HepG2 (cell line): ENCODE results near the gene ESR2. TPM values are rescaled to one million over a fixed set of nuclear protein-coding genes. Genes with fewer than 3 reads are reported as not detected.

ENCODE experiments used
- ATAC-seq: fragments of 200-7000 bp; cut with Tn5 transposase; 3 replicates; pipeline ENCODE4 v1.9.1; 2020; ENCODE audit warnings: mild to moderate bottlenecking, moderate library complexity
- BruUV-seq: library from RNA; stranded (reverse); fragments of 400-500 nt; replicated peaks from 2 replicates; lab custom pipeline; 2021; lab: Mats Ljungman, UMichigan
- CTCF ChIA-PET: fragments of 300-600 bp; formaldehyde crosslinking; extraction: SDS; loops from one replicate; lab custom pipeline; 2021; ENCODE audit warnings: low total read pairs, inconsistent platforms, low intra/inter-chr PET ratio; lab: Yijun Ruan, JAX
- POLR2A ChIA-PET: fragments of 350-600 bp; sonication (Branson Sonifier 250); formaldehyde crosslinking; loops from one replicate; lab custom pipeline; 2020; ENCODE audit warnings: antibody characterized with exemption, inconsistent platforms; lab: Yijun Ruan, JAX
- DNase-seq: peaks from one replicate; pipeline ENCODE4 v3.0.0-alpha.2; 2015; ENCODE audit warnings: low spot score
- FAIRE-seq: peaks from 3 replicates; lab custom pipeline; 2011; peaks lifted over from hg19 to GRCh38; lab: Jason Lieb, UNC
- H2AFZ ChIP-seq: one replicate; pipeline ENCODE4 v1.6.1; 2011; ENCODE audit warnings: low read length, inconsistent platforms
- H3K27ac ChIP-seq: fragments of 300-600 bp; 3 replicates; pipeline ENCODE4 v1.8.0; 2011; ENCODE audit warnings: mixed run types, mild to moderate bottlenecking, mixed read lengths, low read length, inconsistent platforms; ENCODE audit not compliant: insufficient read depth; ENCODE audit errors: extremely low read length
- H3K27me3 ChIP-seq, 2 experiments: fragments of 200-600 bp in 1 of 2; 2 replicates in 1 of 2; 3 replicates in 1 of 2; pipeline versions ENCODE4 v1.6.0 to v1.8.0; 2011; ENCODE audit warnings: low read length in 2 of 2, mild to moderate bottlenecking in 2 of 2, moderate library complexity in 2 of 2, inconsistent platforms in 1 of 2; ENCODE audit not compliant: insufficient read depth in 2 of 2, control insufficient read depth in 1 of 2
- H3K36me3 ChIP-seq, 2 experiments: fragments of 200-600 bp in 1 of 2; replicated peaks in 1 of 2; 2 replicates in 1 of 2; 3 replicates in 1 of 2; pipeline versions ENCODE4 v1.5.1 to v1.8.0; 2011; ENCODE audit warnings: low read length in 2 of 2, inconsistent platforms in 1 of 2; ENCODE audit not compliant: insufficient read depth in 2 of 2, control insufficient read depth in 1 of 2
- H3K4me1 ChIP-seq: 2 replicates; pipeline ENCODE4 v1.5.1; 2012; ENCODE audit warnings: low read length, inconsistent platforms; ENCODE audit not compliant: insufficient read depth
- H3K4me2 ChIP-seq: 2 replicates; pipeline ENCODE4 v1.6.0; 2011; ENCODE audit warnings: low read depth, low read length, inconsistent platforms
- H3K4me3 ChIP-seq, 3 experiments: fragments of 200-600 bp in 1 of 3; sonication (generic), shearing (Covaris generic) in 1 of 3; replicated peaks in 1 of 3; 2 replicates each; pipeline ENCODE4 v1.5.1; 2011 to 2016; ENCODE audit warnings: low read length in 3 of 3, inconsistent platforms in 2 of 3, low read depth in 2 of 3, mild to moderate bottlenecking in 2 of 3, control low read depth in 1 of 3, mixed read lengths in 1 of 3; ENCODE audit not compliant: insufficient read depth in 1 of 3
- H3K79me2 ChIP-seq: one replicate; pipeline ENCODE4 v1.6.1; 2011; ENCODE audit warnings: low read length, inconsistent platforms; ENCODE audit not compliant: insufficient read depth
- H3K9ac ChIP-seq: 2 replicates; pipeline ENCODE4 v1.6.0; 2011; ENCODE audit warnings: mild to moderate bottlenecking, low read depth, low read length, inconsistent platforms; ENCODE audit not compliant: insufficient read depth
- H3K9me3 ChIP-seq: 2 replicates; pipeline ENCODE4 v1.5.1; 2012; ENCODE audit warnings: mild to moderate bottlenecking, low read length
- H4K20me1 ChIP-seq: 2 replicates; pipeline ENCODE4 v1.6.0; 2011; ENCODE audit warnings: inconsistent platforms, mild to moderate bottlenecking, low read length, moderate library complexity; ENCODE audit not compliant: insufficient read depth
- AFF4 ChIP-seq: sonication (generic); formaldehyde crosslinking; IDR thresholded peaks from 2 replicates; pipeline ENCODE4 v1.4.0; 2020; ENCODE audit warnings: missing genetic modification reagents
- FOXO1 ChIP-seq: sonication (generic); formaldehyde crosslinking; IDR thresholded peaks from 2 replicates; pipeline ENCODE4 v1.4.0; 2020; ENCODE audit warnings: missing genetic modification reagents
- KAT8 ChIP-seq: IDR thresholded peaks from 2 replicates; pipeline ENCODE4 v1.6.1; 2016; ENCODE audit warnings: missing genetic modification reagents, missing compliant biosample characterization
- MIER2 ChIP-seq: IDR thresholded peaks from 2 replicates; pipeline ENCODE4 v1.6.1; 2016; ENCODE audit warnings: missing biosample characterization, missing genetic modification reagents
- PHF20 ChIP-seq: sonication (generic); formaldehyde crosslinking; IDR thresholded peaks from 2 replicates; pipeline ENCODE4 v1.5.0; 2020; ENCODE audit warnings: mild to moderate bottlenecking, missing genetic modification reagents
- RNF219 ChIP-seq: sonication (generic); formaldehyde crosslinking; IDR thresholded peaks from 2 replicates; pipeline ENCODE4 v1.5.0; 2020; ENCODE audit warnings: mild to moderate bottlenecking, missing genetic modification reagents
- SIX1 ChIP-seq: sonication (generic); formaldehyde crosslinking; IDR thresholded peaks from 2 replicates; pipeline ENCODE4 v1.4.0; 2020; ENCODE audit warnings: missing genetic modification reagents, borderline replicate concordance
- SOX13 ChIP-seq, 3 experiments: fragments of 450-650 bp in 1 of 3; sonication (generic) in 1 of 3; formaldehyde crosslinking in 1 of 3; IDR thresholded peaks in 2 of 3; conservative IDR thresholded peaks in 1 of 3; 2 replicates each; pipeline versions ENCODE4 v1.5.0 to v1.6.1; 2016 to 2020; ENCODE audit warnings: antibody characterized with exemption in 1 of 3, mild to moderate bottlenecking in 1 of 3, missing compliant biosample characterization in 1 of 3, missing genetic modification reagents in 1 of 3, moderate library complexity in 1 of 3
- TFDP1 ChIP-seq: IDR thresholded peaks from 2 replicates; pipeline ENCODE4 v1.6.1; 2016; ENCODE audit warnings: missing compliant biosample characterization, missing genetic modification reagents, borderline replicate concordance
- ZFYVE20 ChIP-seq: sonication (generic); formaldehyde crosslinking; IDR thresholded peaks from 2 replicates; pipeline ENCODE4 v1.8.0; 2023; ENCODE audit warnings: low read depth, mild to moderate bottlenecking, moderate library complexity, missing genetic modification reagents, borderline replicate concordance
- ZGPAT ChIP-seq: IDR thresholded peaks from 2 replicates; pipeline ENCODE4 v1.6.1; 2016; ENCODE audit warnings: mild to moderate bottlenecking
- ZNF24 ChIP-seq: fragments of 450-650 bp; IDR thresholded peaks from 2 replicates; pipeline ENCODE4 v1.6.1; 2017; ENCODE audit warnings: antibody characterized with exemption, mild to moderate bottlenecking
- ZNF331 ChIP-seq: sonication (generic); formaldehyde crosslinking; IDR thresholded peaks from 2 replicates; pipeline ENCODE4 v1.4.0; 2020; ENCODE audit warnings: missing genetic modification reagents
- ZNF576 ChIP-seq: sonication (generic); formaldehyde crosslinking; IDR thresholded peaks from 2 replicates; pipeline ENCODE4 v1.4.0; 2020; ENCODE audit warnings: mild to moderate bottlenecking, missing genetic modification reagents
- ZNF713 ChIP-seq: sonication (generic); formaldehyde crosslinking; IDR thresholded peaks from 2 replicates; pipeline ENCODE4 v1.4.0; 2020; ENCODE audit warnings: mild to moderate bottlenecking, missing genetic modification reagents
- ZNF850 ChIP-seq: sonication (generic); formaldehyde crosslinking; conservative IDR thresholded peaks from 2 replicates; pipeline ENCODE4 v1.9.0; 2021; ENCODE audit warnings: mild to moderate bottlenecking, missing genetic modification reagents
- ZSCAN22 ChIP-seq: sonication (generic); formaldehyde crosslinking; IDR thresholded peaks from 2 replicates; pipeline ENCODE4 v1.4.0; 2020; ENCODE audit warnings: mild to moderate bottlenecking, missing genetic modification reagents
- WGBS: methylation state at CpG from one replicate; pipeline ENCODE4 v1.1.6; 2017; ENCODE audit warnings: low lambda C conversion rate; 5-methylcytosine and 5-hydroxymethylcytosine counted together
- in situ Hi-C: cut with HindIII; loops from 2 replicates; pipeline ENCODE4 v1.10.0; 2017; ENCODE audit warnings: low pct_unique_long_range_greater_than_20kb; ENCODE audit not compliant: extremely low pct_ligation_motif_present
- intact Hi-C: fragments of 100-400 bp; cut with micrococcal nuclease; formaldehyde crosslinking; loops from one replicate; pipeline ENCODE4 v1.10.0; 2022; ENCODE audit not compliant: unreplicated experiment
- polyA plus RNA-seq, 8 experiments: library from polyadenylated mRNA; depleted of rRNA in 3 of 8; stranded (reverse) in 7 of 8; unstranded in 1 of 8; fragments of >200 nt; fragmentation: Illumina TruSeq in 4 of 8; extraction: Trizol in 4 of 8; gene quantifications; 2 replicates each; pipeline versions ENCODE4 v1.2.1 to v1.2.3, GENCODE V29; 2011 to 2016; ENCODE audit warnings: low read depth in 4 of 8, missing spikeins in 1 of 8, mixed read lengths in 1 of 8; ENCODE audit not compliant: insufficient read depth in 1 of 8
- total RNA-seq, 5 experiments: library from RNA; depleted of rRNA; stranded (reverse); fragments of >200 nt; fragmentation: Illumina TruSeq; extraction: Trizol; gene quantifications; 2 replicates each; pipeline ENCODE4 v1.2.3, GENCODE V29; 2016; ENCODE audit warnings: low read depth in 1 of 5

ESR2 gene
- total and polyA plus RNA-seq, 2 of the 13 experiments (the other 11 are each of a cell fraction or from before 2014, with no cell fraction given), result 0.01 to 0.04 TPM

- no peak for DNase-seq
- Histone ChIP-seq H3K4me2 (no peak overlapping the region), H3K27ac (no peak overlapping the region), H3K9ac (no peak overlapping the region), H2AFZ (no peak overlapping the region), H3K9me3 (no peaks in the 10 kb centered on the region), H3K79me2 (no peaks in the 10 kb centered on the region), H3K36me3 (peaks cover 1 to 3% of the 10 kb centered on the region in 2 experiments; a peak in 1 of 5 replicates), H3K4me1 (no peaks in the 10 kb centered on the region), H3K4me3 (no peak overlapping the region), H4K20me1 (no peaks in the 10 kb centered on the region), H3K27me3 (no peaks in the 10 kb centered on the region)
- in situ Hi-C loops (no loop called here), intact Hi-C loops (no loop called here)
- no peak for FAIRE-seq
- ChIA-PET POLR2A (no interaction called here), CTCF (no interaction called here)
- BruUV-seq, result no TSS peak
- no peak for ATAC-seq
- 83% methylated on average over 8 of the region's 8 CpGs for WGBS
- TF ChIP-seq TFDP1 (CRISPR knock-in tag), result no peak
- TF ChIP-seq ZNF713 (CRISPR knock-in tag), result no peak
- TF ChIP-seq KAT8 (CRISPR knock-in tag), result no peak
- TF ChIP-seq AFF4, result no peak
- TF ChIP-seq MIER2 (CRISPR knock-in tag), result no peak
- no peak for TF ChIP-seq ZSCAN22 (CRISPR knock-in tag)
- no peak for TF ChIP-seq ZFYVE20 (CRISPR knock-in tag)
- TF ChIP-seq ZGPAT (CRISPR knock-in tag), result no peak
- TF ChIP-seq ZNF24, result no peak
- TF ChIP-seq ZNF576 (CRISPR knock-in tag), result no peak
- no peak for TF ChIP-seq ZNF850
- no peak for TF ChIP-seq RNF219 (CRISPR knock-in tag)
- no peak for TF ChIP-seq SIX1 (CRISPR knock-in tag)
- TF ChIP-seq FOXO1 (CRISPR knock-in tag), result no peak
- no peak for TF ChIP-seq SOX13 (IDR thresholded peaks at IDR 0.05)
- no peak for TF ChIP-seq SOX13 (CRISPR knock-in tag; conservative IDR thresholded peaks at IDR 0.05 in 1 of 2, IDR thresholded peaks at IDR 0.05 in 1 of 2)
- TF ChIP-seq ZNF331 (CRISPR knock-in tag), result no peak
- TF ChIP-seq PHF20 (CRISPR knock-in tag), result no peak
These were observed 144.2 kb downstream of the ESR2 start for GRCh38 chr14:64149921-64150320.
